SH-SY5Y (cell line): ENCODE results near the gene TSPAN18.

Source experiments
- GATA2 ChIP-seq: IDR thresholded peaks from 2 replicates; pipeline ENCODE4 v1.6.1; 2011; ENCODE audit warnings: mild to moderate bottlenecking, low read depth, low read length
- GATA3 ChIP-seq: IDR thresholded peaks from 2 replicates; pipeline ENCODE4 v1.6.1; 2011; ENCODE audit warnings: low read depth, mild to moderate bottlenecking, low read length, moderate library complexity

DNA sequence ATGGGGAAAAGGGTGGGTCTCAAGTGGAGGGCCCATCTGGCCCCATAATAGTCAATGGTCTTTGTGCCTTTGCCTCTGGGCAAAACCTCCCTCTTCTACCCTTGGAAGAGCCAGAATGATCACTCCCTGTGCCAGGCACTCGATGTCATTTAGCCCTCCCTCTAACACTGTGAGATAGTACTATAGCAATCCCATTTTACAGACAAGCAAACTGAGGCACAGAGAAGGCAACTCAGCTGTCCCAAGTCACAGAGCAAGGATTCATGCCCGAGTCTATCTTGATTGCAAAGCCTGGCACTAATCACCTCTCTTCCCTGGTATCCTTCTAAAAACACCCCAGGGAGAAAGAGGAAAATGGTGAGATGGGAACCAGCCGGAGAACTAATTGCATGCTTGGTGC, 147.5 kb downstream of the TSPAN18 start:
- TF ChIP-seq GATA3 (no peak), GATA2 (no peak)
